Cerebellar cortex (tissue), 1 donor: Measurements from ENCODE around the gene THEM4.

Experiments used
- DNase-seq: peaks from one replicate; pipeline ENCODE4 v3.0.0-alpha.2; 2015; ENCODE audit warnings: low spot score

The THEM4 gene

DNA sequence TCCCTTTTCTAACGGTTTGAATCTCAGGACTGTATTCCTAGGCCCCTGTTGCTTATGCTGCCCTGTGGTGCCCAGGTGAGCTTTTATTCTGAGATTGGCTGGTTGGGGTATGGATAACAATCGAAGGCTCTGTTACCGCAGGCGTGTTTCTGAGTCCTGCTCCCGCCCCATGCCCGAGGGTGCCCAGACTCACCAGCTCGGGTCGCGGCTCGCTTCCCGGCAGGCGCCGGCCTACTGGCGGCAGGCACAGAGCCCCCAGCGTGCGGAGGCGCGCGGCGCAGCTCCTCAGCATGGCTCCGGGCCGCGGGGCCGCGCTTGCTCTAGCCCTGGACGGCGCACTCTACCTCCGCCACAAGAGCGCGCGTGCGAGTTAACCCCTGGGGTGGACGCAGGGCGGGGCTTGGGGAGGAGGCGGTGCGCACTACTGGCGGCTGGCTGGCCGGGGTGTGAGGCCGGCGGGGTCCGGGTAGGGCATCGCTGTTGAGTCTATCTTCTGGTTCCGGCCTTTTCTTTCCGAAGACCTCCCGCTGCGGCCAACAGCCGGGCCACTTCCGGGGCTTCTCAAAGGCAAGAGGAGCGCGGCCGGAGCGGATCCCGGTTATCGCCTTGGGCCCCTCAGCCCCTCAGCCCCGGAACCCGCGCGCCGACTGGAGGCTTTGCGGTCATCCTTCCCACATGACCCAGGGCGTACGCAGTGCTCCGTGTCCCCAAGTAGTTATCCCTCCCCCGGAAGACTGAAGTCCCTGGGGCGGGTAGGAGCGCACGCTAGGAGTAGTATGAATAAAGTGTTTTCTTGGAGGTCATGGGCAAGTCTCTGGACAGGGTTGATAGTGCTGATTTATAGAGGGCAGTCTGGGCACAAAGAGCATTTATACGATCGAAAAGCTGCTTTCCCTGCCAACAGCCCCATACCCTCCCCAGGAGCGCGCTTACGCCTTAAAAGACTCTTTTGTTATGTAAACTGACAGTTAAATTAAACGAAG is at the start of gene THEM4:
THEM4 (minus strand) TSS at position 345 of the 983 bp plus-strand sequence; CDS start at position 292, 53 bp downstream.
- peak; percentile 90 for DNase-seq

DNA sequence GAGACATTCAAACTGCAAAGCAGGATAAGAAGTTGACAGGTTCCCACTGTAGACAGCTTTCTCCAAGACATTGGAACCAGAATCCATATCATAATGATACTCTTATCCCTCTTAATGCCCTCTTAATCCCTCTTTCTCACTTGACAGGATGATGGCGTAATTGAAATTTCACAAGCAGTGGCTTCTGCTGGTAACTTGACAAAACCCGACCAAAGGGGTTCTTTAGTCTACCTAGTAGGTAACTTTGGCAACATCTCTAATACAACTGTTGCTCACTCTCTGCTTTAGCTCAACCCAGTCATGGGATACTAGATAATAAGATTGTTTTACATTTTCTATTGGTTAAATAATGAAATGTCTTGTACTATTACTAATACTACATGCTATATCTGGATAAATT is 49.6 kb upstream of the THEM4 start:
- no peak for DNase-seq

DNA sequence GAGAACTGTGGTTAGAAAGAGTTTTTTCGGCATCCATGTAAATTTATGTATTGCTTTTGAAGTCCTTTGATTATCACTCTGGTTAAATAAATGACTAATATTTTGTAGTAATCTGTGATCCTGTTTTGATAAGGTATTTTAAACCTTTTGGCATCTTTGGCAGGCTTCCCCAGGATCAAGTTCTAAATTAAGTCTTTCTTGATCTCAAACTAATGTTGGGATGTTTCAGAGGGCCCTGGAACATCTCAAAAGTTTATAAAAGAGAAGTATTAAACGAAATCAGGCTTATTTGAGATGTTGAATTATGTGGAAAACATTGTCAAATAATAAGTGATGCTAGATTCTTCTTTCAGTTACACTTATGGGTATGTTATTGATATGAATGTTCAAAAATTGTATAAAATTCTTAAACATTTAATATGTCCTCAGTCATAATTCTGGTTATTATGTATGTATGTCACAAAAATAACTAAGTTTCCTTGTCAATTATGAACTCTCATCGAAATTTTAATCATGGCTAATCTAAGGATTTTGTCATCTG is 47.7 kb upstream of the THEM4 start:
- no peak for DNase-seq

DNA sequence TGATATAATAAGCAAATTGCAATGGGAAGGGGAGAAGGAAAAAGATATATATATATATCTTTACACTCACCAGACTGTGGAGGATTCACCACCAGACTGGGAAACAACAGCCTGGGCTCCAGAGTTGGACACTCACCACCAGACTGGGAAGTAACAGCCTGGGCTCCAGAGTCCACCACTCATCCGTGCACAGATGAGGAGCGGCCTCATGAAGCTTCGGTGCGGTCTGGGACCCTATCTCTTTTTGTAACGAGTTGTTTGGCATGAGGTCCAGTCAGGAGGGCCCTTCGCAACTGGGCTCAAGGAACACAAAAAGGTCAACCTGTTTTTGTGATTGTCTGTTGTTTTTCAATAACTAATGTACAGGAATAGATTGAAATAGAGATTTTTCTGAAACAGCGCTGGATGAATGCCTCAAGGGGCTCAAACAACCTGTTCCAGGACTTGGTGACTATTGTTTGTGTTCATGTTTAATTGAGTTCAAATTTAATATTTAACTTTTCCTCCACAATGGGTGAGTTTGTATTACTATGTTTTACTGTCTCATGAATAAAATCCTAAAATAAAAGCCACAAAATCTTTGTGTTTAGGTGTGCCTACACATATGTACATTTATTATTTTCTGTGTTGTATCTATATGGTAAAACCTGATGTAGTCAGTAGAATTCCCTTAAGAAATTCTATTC is 44.2 kb upstream of the THEM4 start:
- DNase-seq: no peak

DNA sequence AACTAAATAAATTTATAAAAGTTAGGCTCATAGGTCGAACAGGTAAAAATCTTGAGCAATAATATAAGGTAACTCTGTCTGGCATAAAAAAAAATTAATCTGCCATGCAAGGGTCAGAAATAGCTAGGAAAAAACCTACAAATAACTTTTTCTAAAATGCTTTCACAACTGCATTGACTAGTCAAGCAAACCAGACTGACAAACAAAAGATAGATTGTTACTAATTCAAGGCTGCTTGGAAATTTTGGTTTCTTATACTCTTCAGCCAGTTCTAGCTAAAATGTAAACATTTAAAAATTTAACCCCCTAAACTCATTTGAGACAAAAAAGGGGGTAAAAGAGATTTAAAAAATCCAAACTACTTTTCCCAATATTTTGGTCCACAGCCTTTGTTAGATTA is 43.5 kb upstream of the THEM4 start:
- DNase-seq: no peak

DNA sequence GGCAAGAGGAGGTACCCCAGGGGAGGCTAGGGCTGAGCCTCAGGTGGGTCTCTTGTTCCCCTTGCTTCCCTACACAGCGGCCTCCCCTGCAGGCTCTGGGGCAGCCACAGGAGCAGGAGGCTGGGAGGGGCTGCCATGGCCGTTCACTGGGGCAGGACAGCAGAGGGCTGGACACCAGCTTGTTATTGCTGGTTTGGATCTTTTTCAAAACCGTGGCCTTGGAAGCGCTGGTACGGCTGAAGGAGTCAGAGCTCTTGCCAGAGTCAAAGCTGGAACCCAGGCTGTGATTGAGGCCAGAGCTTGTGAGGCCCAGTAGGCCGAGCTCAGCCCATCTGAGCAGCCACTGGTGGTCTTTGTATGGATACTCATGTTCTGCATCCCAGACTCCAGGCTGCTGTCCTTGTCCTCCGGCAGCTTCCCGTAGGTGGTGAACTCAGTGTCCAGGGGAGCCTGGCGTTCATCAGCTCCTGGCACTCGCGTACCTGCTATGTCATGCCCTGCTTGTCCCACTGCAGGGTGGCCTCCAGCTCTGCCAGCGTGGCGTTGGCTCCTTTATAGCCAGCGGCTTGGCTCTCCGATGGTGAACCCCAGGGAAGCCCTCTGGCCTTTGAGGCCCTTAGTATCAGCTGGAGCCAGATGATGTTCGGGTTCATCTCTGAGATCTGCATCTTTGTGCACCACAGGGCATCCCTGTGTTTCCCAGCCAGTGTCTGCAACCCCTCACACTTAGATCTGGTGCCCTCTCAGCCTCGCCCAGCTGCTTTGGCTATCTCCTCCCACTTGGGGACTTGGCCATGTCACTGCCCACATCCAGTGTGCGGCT is 40.3 kb upstream of the THEM4 start:
- no peak for DNase-seq

DNA sequence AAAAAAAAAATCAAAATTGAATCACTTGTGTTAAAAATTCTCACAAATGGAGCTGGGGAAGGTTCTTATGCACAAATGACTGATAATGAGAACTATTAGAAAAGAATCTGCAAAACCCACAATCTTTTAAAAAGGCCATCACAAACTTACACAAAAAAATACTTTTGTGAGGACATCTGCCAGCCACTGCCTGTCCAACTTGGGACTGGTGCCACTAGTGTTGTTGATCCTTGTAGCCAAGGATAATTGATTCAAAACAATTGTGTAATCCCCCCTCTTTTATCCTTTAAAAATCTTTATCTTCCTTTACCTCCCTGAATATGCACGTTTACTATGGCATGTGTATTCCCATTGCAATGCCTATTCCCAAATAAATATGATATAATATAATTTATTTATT is 39.2 kb upstream of the THEM4 start:
- DNase-seq: no peak

DNA sequence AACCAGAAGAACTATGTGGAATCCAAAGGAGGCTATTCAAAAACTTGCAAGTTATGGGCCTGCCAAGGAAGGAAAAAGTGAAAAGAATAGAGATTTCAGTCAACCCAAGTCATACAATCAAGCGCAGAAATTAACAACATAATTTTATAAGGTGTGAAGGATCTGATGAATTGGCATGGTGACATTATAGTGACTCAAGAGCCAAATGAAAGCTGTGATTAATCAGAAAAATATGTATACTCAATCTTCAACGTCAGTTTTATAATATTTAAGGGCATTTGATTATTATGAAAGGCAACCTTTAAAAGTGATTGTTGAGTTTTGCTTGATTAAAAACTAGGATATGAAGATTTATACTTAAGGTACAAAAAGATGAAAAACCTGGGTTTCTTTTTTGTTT is 37.8 kb upstream of the THEM4 start:
- DNase-seq: no peak

DNA sequence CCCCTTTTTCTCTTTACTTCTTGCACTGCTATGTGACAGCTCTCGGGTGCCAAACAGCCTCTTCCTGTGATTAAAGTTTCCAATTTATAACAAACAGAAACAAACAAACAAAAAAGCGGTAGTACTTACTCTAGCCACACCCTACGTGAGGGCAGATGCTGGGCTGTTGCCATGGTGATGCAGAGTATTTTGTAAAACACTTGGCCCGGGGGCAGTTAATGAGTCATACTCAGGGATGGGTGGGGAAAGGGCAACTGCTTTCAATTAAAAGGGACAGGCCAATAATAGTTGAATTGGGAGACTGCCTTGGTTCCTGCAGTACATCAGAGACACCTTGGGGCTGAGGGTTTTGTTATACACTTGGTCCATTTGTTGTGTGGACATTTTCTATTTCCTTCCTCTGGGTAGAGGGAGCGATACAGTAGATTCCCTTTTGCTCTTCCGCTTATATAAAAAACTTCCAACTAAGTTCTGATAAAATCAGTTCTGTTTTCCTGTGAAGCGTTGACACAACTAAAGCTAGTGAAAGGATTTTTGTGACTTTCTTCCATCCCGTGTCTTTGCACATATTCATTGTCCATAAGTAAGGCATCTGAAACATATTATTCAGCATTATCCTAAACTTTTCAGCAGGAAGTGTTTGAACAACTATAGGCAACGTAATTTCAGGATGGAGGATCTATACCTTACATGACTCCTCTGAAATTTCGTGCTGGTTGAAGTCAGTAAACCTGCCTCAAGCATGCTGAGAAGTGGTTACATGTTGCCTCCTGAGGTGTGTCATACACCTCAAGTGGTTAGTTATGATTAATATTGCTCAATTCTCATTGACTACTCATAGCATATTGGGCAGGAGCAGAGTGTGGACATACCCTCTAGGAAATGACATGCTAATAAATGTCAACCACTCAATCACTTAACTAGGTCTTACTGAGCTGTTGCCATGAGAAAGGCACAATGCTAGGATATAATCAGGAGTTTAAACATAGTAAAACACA is 36.7 kb upstream of the THEM4 start:
- no peak for DNase-seq

DNA sequence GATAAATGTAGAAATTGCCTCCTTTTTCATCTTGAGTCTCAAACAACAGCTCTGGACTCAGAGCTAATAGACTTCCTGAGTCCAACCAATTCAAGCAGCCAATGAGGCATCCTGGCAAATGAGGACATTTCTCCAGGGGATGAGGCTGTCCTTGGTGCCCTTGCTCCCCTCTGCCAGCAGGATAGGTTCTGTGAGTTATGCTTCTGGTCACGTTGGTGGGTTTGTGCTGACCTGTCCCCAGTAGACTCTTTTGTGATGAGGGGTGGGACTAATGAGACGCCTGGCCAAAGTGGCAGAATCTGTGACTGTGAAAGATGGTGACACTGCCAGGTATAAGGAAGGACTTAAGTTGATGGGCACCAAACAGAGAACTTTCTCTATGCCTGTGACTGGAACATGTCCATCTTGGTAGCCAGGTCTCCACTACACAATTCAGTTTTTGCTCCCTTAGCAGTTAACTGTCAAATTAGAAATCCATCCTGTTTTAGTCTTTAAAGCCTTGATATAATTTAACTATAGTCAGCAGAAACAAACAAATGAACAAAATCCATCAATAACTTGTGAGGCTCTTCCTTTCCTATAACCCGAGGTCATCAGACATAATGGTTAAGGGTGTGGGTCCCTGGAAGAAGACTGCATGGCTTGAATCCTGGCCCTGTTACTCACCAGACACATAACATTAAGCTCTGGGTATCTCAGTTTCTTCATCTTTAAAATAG is 35.7 kb upstream of the THEM4 start:
- DNase-seq: no peak

DNA sequence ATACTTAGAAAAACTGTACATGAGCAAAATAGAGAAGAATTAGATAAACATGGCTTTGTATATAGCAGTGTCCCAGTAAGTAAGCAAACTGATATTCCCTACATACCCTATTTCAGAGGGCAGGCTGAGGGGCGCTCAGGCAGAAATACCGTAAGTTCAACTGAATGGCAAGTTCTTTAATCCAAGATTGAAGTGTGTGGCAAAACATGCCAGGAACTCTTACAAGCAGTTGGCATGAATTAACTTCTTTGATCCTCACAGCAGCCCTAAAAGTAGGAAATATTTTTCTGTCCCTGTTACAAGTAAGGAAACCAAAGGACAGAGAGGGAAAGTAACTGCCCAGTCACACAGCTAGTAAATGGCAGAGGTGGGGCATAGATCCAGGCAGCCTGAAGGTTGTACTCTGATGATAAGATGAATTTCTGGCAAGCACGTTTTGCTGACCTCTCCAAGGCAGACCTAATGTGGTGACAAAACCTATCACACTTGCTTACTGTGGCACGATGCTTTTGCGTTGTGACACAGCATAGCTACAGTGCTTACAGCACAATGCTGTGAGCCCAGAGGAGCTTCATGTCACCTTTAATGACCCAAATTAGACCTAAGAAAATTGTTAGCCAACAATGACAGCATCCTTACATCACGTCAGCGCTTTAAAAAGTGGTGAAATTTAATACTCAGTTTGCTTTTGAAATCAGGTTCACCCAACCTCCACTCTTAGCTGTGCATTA is 35.0 kb upstream of the THEM4 start:
- DNase-seq: no peak

DNA sequence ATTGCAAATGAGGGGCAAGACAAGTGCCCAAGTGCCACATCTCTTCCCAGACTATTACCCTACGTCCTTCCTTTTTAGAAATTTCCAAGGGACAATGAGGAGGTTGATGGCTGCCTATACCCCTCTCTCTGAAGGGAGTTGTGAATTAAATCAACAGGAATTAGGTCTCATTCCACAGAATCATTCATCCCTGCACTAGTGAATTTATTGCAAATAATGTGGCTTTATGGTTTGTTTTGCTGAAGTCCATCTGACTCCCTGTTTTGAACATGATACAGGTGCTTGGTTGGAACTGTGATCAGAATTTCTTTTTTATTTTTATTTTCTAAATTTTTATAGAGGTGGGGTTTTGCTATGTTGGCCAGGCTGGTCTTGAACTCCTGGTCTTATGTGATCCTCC is 34.3 kb upstream of the THEM4 start:
- DNase-seq: no peak

DNA sequence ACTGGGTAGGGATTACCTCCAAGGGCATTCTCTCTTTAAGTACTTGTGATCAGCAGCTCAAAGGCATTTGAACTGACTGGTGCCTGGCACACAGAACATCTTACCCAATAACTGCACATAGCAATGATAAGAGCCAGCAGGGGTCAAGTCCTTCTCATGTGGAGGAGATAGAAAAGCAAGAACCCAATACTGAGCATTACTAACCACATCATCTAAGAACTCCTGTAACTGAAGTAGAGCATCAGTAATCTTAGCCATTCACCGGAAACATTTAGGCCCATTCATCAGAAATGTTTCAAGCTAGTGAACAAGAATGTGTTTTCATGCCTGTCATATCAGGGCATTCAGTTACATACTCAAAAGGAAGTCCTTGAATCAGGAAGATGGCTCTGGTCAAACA is 33.6 kb upstream of the THEM4 start:
- no peak for DNase-seq

DNA sequence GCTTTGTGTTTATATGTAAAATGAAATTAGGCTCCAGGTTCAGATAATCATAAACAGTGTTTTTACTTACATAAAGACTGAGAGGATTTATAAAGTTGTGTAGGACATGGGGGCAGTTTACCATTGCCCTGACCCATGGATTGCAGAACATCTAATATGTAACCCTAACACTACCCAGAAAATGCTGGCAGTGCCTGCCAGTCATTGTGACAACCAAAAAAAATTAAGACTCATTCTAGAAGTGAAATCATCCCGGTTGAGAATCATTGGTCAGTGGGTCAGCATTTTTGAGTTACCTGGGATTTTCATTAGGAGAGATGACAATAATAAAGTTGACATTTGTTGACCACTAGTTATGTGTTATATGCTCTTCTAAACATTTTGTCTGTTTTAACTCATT is 31.2 kb upstream of the THEM4 start:
- DNase-seq: no peak

DNA sequence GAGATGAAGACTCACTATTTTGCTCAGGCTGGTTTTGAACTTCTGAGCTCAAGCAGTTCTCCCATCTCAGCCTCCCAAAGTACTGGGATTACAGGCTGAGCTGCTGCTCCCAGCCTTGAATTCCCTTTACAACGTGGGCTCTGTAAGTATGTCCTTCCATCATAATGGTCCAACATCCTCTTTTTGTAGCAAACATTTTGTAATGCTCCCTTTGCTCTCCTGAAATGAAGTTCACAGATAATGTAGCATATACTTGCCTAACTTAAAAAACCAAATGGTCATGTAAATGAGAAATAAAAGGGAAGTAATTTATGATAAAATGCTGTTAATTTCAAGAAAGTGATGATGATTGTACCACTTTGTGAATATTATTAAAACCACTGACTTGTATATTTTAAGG is 30.5 kb upstream of the THEM4 start:
- no peak for DNase-seq

DNA sequence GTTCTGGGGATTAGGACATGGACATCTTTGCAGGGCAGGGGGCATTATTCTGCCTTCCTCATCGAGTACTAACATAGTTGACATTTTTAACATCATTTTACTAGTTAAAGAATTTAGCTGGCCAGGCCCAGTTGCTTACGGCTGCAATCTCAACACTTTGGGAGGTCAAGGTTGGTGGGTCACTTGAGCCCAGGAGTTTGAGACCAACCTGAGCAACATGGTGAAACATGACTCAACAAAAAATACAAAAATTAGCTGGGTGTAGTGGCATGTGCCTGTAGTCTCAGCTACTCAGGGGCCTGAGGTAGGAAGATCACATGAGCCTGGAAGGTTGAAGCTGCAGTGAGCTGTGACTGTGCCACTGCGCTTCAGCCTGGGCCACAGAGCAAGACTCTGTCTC is 29.8 kb upstream of the THEM4 start:
- DNase-seq: no peak

DNA sequence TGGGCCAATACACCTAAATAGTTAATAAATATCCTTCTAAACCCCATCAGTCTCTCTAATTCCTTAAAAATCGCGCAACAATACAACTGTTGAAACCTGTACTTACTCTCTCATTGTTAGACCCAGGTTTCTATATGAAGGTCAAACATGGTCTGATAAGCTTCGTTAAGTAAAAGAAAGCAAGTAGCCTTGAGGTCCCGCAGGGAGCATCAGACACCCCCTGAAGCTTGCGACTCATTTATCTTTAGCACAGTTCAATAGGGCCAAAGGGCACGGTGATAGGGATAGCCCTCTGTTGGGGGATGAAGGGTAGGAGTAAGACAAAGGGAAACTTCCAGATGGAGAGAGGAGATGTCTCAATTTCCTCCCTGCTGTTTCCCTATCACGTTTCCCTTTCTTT is 27.3 kb upstream of the THEM4 start:
- DNase-seq: no peak

DNA sequence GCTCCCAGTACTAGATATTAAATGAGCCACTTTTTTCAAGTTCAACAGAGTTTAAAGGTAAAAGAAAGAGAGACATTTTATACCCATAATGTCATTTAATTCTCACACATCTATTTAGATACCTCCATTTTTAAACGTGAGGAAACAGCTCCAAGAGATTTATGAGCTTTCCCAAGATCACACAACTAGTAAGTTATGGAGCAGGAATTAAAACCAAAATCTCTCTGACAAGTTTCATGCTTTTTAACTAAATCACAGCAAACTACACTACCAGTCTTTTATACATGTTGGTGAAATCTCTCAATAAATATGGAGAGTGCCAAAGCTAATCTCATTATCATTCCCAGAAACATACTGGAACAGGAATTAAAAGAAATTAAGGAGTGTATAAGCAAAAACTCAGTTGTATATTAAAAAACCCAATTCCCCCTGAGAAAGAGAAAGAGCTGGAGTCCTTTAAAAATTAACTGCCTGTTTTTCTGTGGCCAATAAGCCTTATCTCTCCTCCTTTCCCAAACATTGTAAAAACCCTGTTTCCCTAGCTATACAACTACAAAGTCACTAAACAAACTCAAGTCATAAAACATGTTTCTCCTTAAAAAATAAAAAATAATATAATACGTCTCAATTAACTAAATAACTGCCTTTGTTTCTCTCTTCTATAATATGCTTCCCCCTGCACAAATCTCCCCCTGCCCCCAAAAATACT is 26.7 kb upstream of the THEM4 start:
- DNase-seq: no peak

DNA sequence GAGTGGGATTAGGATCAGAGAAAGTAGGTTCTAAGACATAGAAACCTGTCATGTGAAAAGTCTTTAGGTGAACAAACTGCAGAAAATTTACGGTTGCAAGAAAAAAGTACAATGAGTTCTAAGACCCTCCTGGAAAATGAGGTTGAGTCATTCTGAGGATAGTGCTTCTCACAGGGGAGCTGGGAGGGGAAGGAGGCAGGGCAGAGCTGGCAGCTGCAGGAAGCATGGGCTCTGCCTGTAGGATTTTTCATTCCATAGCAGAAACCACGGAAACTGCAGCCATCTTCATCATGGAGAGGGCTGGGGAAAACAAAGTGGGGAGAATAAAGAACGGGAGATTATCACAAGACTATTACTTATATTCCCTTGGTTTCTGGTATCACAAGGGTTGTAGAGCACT is 25.8 kb upstream of the THEM4 start:
- DNase-seq: no peak
